HG02938 (cell line): ENCODE data around the gene DCAF16.
"Not testable (repeated sequence)": the region's sequence is repeated elsewhere in the genome, so short reads cannot be mapped to it uniquely, and the experiment has no call there.

Experiments used
- ATAC-seq: cut with Tn5 transposase; IDR thresholded peaks from one replicate; pipeline ENCODE4 v1.9.1; 2021; ENCODE audit warnings: mild to moderate bottlenecking, moderate library complexity; ENCODE audit not compliant: unreplicated experiment

The DCAF16 gene

GRCh38 chr4:17810260-17811077, at the start of gene DCAF16, which contains the start of gene NCAPG:
DCAF16 (minus strand) TSS chr4:17810757; CDS start chr4:17804141, 6,616 bp downstream.
NCAPG (plus strand) TSS chr4:17810979; CDS start chr4:17811078, 99 bp downstream.
- ATAC-seq: peak; percentile 87

- no peak for ATAC-seq
Measured at GRCh38 chr4:17859793-17860406, 49.3 kb upstream of the DCAF16 start.

- no peak for ATAC-seq
Measured at GRCh38 chr4:17854036-17854435, 43.5 kb upstream of the DCAF16 start.

GRCh38 chr4:17851959-17852358, 41.4 kb upstream of the DCAF16 start:
- no peak for ATAC-seq

GRCh38 chr4:17850295-17850694, 39.7 kb upstream of the DCAF16 start:
- ATAC-seq: not testable (repeated sequence)

GRCh38 chr4:17846266-17846665, 35.7 kb upstream of the DCAF16 start:
- ATAC-seq: no peak

- ATAC-seq: no peak
Measured at GRCh38 chr4:17823871-17824669, 13.5 kb upstream of the DCAF16 start.

- ATAC-seq: peak; percentile 88
Measured at GRCh38 chr4:17817027-17817426, 6.5 kb upstream of the DCAF16 start.

- ATAC-seq: no peak
Measured at GRCh38 chr4:17816142-17816541, 5.6 kb upstream of the DCAF16 start.

- ATAC-seq: no peak
Measured at GRCh38 chr4:17814140-17814539, 3.6 kb upstream of the DCAF16 start.

GRCh38 chr4:17812801-17813200, 2.2 kb upstream of the DCAF16 start:
- no peak for ATAC-seq

- no peak for ATAC-seq
Measured at GRCh38 chr4:17812125-17812524, 1.6 kb upstream of the DCAF16 start.

- peak; percentile 24 for ATAC-seq
Measured at GRCh38 chr4:17811078-17811603, 584 bp upstream of the DCAF16 start.

- ATAC-seq: no peak
Measured at GRCh38 chr4:17809667-17810066, 890 bp downstream of the DCAF16 start.

GRCh38 chr4:17807446-17807845, 3.1 kb downstream of the DCAF16 start:
- no peak for ATAC-seq

GRCh38 chr4:17805580-17806155, 4.9 kb downstream of the DCAF16 start:
- ATAC-seq: no peak

- no peak for ATAC-seq
Measured at GRCh38 chr4:17797808-17798207, 12.7 kb downstream of the DCAF16 start.

- ATAC-seq: no peak
Measured at GRCh38 chr4:17794730-17795129, 15.8 kb downstream of the DCAF16 start.

- ATAC-seq: no peak
Measured at GRCh38 chr4:17788956-17789355, 21.6 kb downstream of the DCAF16 start.

GRCh38 chr4:17787315-17787714, 23.2 kb downstream of the DCAF16 start:
- no peak for ATAC-seq

- no peak for ATAC-seq
Measured at GRCh38 chr4:17786567-17786966, 24.0 kb downstream of the DCAF16 start.
